GM19455 (cell line): Measurements from ENCODE around the gene TXNDC16.

Experiments
- ATAC-seq: cut with Tn5 transposase; IDR thresholded peaks from one replicate; pipeline ENCODE4 v1.9.1; 2021; ENCODE audit not compliant: unreplicated experiment

Gene TXNDC16

DNA sequence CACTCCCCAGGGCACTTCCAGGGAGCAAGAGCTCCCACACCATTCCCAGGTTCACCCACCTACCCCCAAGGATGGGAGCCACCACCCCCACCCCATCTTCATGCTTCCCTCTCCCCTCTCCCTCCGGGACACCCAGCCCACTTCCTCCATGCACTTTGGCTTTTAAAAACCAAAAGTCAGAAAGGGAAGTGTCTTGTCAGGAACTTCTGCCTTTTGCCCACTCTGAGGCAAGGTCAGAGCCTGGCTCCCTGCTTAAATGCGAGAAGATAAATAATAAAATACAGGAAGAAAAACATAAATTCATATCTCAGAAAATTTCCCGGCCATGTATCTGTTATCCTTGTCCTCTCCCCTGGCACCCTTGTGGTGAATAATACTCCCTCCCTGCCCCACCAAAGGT lies 156.6 kb downstream of the TXNDC16 start:
- ATAC-seq: no peak

DNA sequence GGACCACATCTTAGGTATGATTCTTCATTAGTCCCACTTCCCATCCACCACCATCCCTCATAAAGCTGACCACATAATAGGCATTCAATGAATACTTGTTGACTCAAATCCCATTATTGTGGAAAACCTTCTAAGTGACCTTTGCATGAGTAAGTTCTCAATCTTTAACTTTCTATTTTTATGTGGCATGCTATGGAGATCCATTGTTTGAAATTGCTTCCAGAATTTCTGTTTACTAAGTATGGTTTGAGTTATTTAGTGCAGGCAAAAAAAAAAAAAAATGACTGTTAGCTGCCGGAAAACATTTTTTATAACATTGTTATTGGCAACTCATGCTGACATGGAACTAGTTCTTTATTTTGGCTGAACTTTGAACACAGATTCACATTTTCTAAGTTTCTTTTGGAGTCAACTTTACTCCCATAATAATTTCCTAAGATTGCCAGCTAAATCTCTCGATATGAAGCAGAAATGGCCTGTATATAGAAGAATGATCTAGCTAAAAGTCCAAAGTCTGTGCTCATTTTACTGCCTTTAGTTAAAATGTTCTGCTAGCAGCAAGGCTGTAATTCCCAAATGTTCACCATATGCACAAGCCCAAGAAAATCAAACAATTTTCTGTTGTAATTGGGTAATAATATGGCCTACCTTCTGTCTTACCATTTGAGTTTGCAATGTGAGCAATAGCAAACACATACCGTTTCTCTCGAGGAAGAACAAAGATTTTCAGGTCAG lies 160.3 kb downstream of the TXNDC16 start:
- ATAC-seq: no peak
